GM12872 (cell line): ENCODE results near the gene JAM2.

Experiments
- CTCF ChIP-seq: IDR thresholded peaks from 3 replicates; pipeline ENCODE4 v1.5.1; 2011; ENCODE audit warnings: low read depth, mild to moderate bottlenecking, low read length, moderate library complexity; ENCODE audit not compliant: insufficient read depth

The JAM2 gene

GRCh38 chr21:25733859-25734653 lies 95.0 kb downstream of the JAM2 start:
- TF ChIP-seq CTCF, result no peak

DNA sequence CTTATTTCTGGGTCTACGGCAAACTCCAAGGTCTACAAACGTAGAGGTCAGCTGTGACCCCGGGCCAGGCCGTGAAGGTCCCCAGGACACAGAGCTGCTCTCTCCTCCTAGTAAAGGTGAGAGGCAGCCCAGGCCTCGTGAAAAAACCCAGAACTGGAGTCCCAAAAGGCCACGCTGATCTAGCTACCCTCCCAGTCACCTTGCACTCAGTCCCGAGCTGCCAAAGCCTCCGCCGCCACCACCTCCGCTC lies 95.5 kb downstream of the JAM2 start:
- TF ChIP-seq CTCF, result no peak

GRCh38 chr21:25734904-25735645 lies 96.0 kb downstream of the JAM2 start, which contains the start of the genes ATP5PF and GABPA:
ATP5PF (minus strand) TSS chr21:25734904; CDS start chr21:25729794, 5,110 bp downstream.
GABPA (plus strand) TSS chr21:25734972; CDS start chr21:25741599, 6,627 bp downstream.
- no peak for TF ChIP-seq CTCF

- TF ChIP-seq CTCF, result no peak
These were observed 96.9 kb downstream of the JAM2 start for GRCh38 chr21:25735646-25736597.

GRCh38 chr21:25737421-25737820 lies 98.4 kb downstream of the JAM2 start:
- TF ChIP-seq CTCF, result no peak

DNA sequence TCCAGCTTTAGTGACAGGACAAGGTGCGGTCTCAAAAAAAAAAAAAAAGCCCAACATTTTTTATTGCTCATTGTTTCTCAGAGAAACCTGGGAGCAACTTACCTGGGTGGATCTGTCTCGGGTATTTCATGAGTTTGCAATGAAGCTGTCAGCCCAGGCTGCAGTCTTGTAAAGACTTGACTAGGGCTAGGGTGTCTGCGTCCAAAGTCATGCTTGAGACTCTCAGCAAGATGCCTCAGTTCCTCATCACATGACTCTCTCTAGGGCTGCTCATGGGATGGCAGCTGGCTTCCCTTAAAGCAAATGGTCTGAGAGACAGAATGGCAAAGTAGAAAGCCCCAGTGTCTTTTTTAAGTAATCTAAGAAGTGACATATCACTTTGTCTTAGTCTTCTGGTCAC lies 103.8 kb downstream of the JAM2 start:
- no peak for TF ChIP-seq CTCF

DNA sequence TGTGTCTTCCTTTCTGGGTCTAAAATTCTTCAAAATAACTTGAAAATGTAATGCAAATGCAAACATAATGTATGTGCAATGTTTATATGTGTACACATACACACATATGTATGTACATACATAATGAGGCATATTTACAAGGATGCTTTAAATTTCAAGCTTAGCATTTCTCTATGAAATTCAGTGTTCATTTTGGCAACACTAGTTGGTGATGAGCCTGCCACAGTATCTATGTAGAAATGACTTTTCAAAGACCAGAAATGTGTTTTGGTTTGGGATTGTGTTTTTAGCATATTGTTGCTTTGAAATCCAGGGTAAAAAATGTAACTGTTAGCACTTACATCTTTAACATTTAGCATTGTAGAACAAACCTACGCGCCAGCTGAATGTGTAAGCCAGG lies 105.8 kb downstream of the JAM2 start:
- TF ChIP-seq CTCF, result no peak
